ENCODE measurements around the gene EPOP. TPM values are rescaled to one million over a fixed set of nuclear protein-coding genes. Genes with fewer than 3 reads are reported as not detected.

The EPOP gene
- total and polyA plus RNA-seq, 2 of the 13 experiments (the other 11 are each of a cell fraction or from before 2014, with no cell fraction given) = 14.7 to 37.8 TPM

DNA sequence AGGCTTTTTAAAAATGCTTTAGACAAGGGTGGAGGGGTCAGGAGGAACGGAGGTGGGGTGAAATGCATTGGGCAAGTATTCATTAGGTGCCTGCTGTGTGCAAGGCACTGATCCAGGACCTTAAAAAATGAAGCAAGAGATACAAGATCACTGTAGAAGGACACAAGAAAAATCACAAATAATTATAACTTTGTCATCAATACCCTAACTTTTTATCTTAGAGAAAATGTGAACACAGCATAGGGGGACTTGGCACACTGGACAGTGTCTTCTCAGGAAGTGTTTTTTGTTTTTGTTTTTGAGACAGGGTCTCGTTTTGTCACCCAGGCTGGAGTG is 7.0 kb downstream of the EPOP start (continued):
- TF ChIP-seq, protein P1, sequence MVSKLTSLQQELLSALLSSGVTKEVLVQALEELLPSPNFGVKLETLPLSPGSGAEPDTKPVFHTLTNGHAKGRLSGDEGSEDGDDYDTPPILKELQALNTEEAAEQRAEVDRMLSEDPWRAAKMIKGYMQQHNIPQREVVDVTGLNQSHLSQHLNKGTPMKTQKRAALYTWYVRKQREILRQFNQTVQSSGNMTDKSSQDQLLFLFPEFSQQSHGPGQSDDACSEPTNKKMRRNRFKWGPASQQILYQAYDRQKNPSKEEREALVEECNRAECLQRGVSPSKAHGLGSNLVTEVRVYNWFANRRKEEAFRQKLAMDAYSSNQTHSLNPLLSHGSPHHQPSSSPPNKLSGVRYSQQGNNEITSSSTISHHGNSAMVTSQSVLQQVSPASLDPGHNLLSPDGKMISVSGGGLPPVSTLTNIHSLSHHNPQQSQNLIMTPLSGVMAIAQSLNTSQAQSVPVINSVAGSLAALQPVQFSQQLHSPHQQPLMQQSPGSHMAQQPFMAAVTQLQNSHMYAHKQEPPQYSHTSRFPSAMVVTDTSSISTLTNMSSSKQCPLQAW (CRISPR knock-in tag; IDR thresholded peaks at IDR 0.05) = no peak
- TF ChIP-seq ZNF672 (CRISPR knock-in tag; IDR thresholded peaks at IDR 0.05) = no peak
- no peak for TF ChIP-seq SRSF9 (IDR thresholded peaks at IDR 0.05; ENCODE audit: borderline replicate concordance, insufficient read depth, low read depth, low read length, poor library complexity, severe bottlenecking)
- TF ChIP-seq ATF1 (CRISPR knock-in tag; IDR thresholded peaks at IDR 0.05) = no peak
- TF ChIP-seq ZNF614 (CRISPR knock-in tag; IDR thresholded peaks at IDR 0.05; ENCODE audit: borderline replicate concordance) = no peak
- peak; percentile 41 for TF ChIP-seq ZNF781 (CRISPR knock-in tag; IDR thresholded peaks at IDR 0.05; ENCODE audit: borderline replicate concordance, not compliant biosample characterization)
- TF ChIP-seq MXI1 (IDR thresholded peaks at IDR 0.05; ENCODE audit: borderline replicate concordance, low read depth, low read length) = no peak
- TF ChIP-seq, protein P2, sequence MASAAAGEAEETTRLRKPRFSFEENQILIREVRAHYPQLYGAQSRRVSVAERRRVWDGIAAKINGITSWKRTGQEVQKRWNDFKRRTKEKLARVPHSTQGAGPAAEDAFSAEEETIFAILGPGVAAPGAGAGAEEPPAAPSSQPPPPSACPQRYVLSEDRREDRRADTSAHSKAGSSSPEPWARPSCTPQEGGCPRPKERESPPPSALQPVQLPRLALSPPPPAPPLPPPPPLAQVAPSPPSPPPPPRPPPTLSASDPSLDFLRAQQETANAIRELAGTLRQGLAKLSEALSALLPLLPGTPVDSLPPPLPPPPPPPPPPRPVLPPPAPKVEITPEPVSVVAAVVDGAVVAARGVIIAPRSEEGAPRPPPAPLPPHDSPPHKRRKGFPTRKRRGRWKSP (CRISPR knock-in tag; IDR thresholded peaks at IDR 0.05) = no peak
- TF ChIP-seq, protein P3, sequence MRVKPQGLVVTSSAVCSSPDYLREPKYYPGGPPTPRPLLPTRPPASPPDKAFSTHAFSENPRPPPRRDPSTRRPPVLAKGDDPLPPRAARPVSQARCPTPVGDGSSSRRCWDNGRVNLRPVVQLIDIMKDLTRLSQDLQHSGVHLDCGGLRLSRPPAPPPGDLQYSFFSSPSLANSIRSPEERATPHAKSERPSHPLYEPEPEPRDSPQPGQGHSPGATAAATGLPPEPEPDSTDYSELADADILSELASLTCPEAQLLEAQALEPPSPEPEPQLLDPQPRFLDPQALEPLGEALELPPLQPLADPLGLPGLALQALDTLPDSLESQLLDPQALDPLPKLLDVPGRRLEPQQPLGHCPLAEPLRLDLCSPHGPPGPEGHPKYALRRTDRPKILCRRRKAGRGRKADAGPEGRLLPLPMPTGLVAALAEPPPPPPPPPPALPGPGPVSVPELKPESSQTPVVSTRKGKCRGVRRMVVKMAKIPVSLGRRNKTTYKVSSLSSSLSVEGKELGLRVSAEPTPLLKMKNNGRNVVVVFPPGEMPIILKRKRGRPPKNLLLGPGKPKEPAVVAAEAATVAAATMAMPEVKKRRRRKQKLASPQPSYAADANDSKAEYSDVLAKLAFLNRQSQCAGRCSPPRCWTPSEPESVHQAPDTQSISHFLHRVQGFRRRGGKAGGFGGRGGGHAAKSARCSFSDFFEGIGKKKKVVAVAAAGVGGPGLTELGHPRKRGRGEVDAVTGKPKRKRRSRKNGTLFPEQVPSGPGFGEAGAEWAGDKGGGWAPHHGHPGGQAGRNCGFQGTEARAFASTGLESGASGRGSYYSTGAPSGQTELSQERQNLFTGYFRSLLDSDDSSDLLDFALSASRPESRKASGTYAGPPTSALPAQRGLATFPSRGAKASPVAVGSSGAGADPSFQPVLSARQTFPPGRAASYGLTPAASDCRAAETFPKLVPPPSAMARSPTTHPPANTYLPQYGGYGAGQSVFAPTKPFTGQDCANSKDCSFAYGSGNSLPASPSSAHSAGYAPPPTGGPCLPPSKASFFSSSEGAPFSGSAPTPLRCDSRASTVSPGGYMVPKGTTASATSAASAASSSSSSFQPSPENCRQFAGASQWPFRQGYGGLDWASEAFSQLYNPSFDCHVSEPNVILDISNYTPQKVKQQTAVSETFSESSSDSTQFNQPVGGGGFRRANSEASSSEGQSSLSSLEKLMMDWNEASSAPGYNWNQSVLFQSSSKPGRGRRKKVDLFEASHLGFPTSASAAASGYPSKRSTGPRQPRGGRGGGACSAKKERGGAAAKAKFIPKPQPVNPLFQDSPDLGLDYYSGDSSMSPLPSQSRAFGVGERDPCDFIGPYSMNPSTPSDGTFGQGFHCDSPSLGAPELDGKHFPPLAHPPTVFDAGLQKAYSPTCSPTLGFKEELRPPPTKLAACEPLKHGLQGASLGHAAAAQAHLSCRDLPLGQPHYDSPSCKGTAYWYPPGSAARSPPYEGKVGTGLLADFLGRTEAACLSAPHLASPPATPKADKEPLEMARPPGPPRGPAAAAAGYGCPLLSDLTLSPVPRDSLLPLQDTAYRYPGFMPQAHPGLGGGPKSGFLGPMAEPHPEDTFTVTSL (CRISPR knock-in tag; IDR thresholded peaks at IDR 0.05; ENCODE audit: borderline replicate concordance) = no peak
- TF ChIP-seq ZNF44 (CRISPR knock-in tag; IDR thresholded peaks at IDR 0.05) = 0 out of 2 replicates have a peak, but pooled peaks have one; percentile 20
- TF ChIP-seq ISX (CRISPR knock-in tag; conservative IDR thresholded peaks at IDR 0.05) = no peak
- no peak for TF ChIP-seq NFRKB (IDR thresholded peaks at IDR 0.05)
- no peak for TF ChIP-seq ZNF256 (CRISPR knock-in tag; conservative IDR thresholded peaks at IDR 0.05)
- no peak for TF ChIP-seq ZNF552 (CRISPR knock-in tag; IDR thresholded peaks at IDR 0.05; ENCODE audit: borderline replicate concordance)
- no peak for TF ChIP-seq RFX5 (IDR thresholded peaks at IDR 0.05; ENCODE audit: low read depth, low read length)
- TF ChIP-seq TMF1 (CRISPR knock-in tag; IDR thresholded peaks at IDR 0.05; ENCODE audit: low read depth) = 0 out of 2 replicates have a peak, but pooled peaks have one; percentile 21
- no peak for TF ChIP-seq NFE2 (CRISPR knock-in tag; IDR thresholded peaks at IDR 0.05)
- peak; percentile 12; the same call in 1 of the 2 replicates for TF ChIP-seq KDM5B (CRISPR knock-in tag; IDR thresholded peaks at IDR 0.05; ENCODE audit: borderline replicate concordance)
- TF ChIP-seq ZNF75D (CRISPR knock-in tag; IDR thresholded peaks at IDR 0.05; ENCODE audit: borderline replicate concordance) = no peak
- TF ChIP-seq ZBTB21 (CRISPR knock-in tag; IDR thresholded peaks at IDR 0.05) = no peak
- no peak for TF ChIP-seq CEBPG (CRISPR knock-in tag; IDR thresholded peaks at IDR 0.05)
- no peak for TF ChIP-seq SIN3A (IDR thresholded peaks at IDR 0.05; ENCODE audit: borderline replicate concordance, low read depth, low read length)
- no peak for TF ChIP-seq NCOR1 (IDR thresholded peaks at IDR 0.05; ENCODE audit: borderline replicate concordance, low read length)
- no peak for TF ChIP-seq SAP130 (CRISPR knock-in tag; IDR thresholded peaks at IDR 0.05; ENCODE audit: low read depth)
